ENCODE measurements around the gene NELL1. TPM values are rescaled to one million over a fixed set of nuclear protein-coding genes. Genes with fewer than 3 reads are reported as not detected.

Gene NELL1
- total and polyA plus RNA-seq, 10 donors: 0.20 TPM; not detected in 9

- H3K4me1 ChIP-seq: no peaks in the 10 kb centered on the region
- TF ChIP-seq POLR2AphosphoS5 (IDR thresholded peaks at IDR 0.05): no peak
- TF ChIP-seq POLR2A (IDR thresholded peaks at IDR 0.05): no peak
- no peak for TF ChIP-seq CTCF (IDR thresholded peaks at IDR 0.05 in 8 of 11, conservative IDR thresholded peaks at IDR 0.05 in 3 of 11)
- 61 to 78% (median 66%) methylated on average over 3 of the region's 3 CpGs for WGBS, 5 donors
- no peak overlapping the region for H3K27ac ChIP-seq
- no peak for DNase-seq
- intact Hi-C loops (cut with DNase I; ENCODE audit: low total_unique reads): no loop called here
- no peaks in the 10 kb centered on the region for H3K36me3 ChIP-seq
- no peaks in the 10 kb centered on the region for H3K9me3 ChIP-seq
- no peak overlapping the region for H3K4me3 ChIP-seq
- no peaks in the 10 kb centered on the region for H3K27me3 ChIP-seq (replicated peaks in 1 of 7)
Measured at GRCh38 chr11:20688761-20689160, 19.4 kb downstream of the NELL1 start.

DNA sequence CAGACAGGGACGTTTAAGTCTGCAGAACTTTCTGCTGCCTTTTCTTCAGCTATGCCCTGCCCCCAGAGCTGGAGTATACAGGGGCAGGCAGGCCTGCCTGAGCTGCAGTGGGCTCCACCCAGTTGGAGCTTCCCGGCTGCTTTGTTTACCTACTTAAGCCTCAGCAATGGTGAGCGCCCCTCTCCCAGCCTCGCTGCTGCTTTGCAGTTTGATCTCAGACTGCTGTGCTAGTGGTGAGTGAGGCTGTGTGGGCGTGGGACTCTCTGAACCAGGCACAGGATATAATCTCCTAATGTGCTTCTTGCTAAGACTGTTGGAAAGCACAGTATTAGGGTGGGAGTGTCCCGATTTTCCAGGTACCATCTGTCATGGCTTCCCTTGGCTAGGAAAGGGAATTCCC lies 38.5 kb downstream of the NELL1 start:
- no peak overlapping the region for H3K27ac ChIP-seq
- H3K27me3 ChIP-seq (replicated peaks in 1 of 7): no peaks in the 10 kb centered on the region
- TF ChIP-seq CTCF (IDR thresholded peaks at IDR 0.05 in 8 of 11, conservative IDR thresholded peaks at IDR 0.05 in 3 of 11): no peak
- TF ChIP-seq POLR2AphosphoS5 (IDR thresholded peaks at IDR 0.05): no peak
- no peak for TF ChIP-seq POLR2A (IDR thresholded peaks at IDR 0.05)
- no peaks in the 10 kb centered on the region for H3K4me1 ChIP-seq
- intact Hi-C loops (cut with DNase I; ENCODE audit: low total_unique reads): no loop called here
- no peaks in the 10 kb centered on the region for H3K36me3 ChIP-seq
- DNase-seq: no peak
- no peak overlapping the region for H3K4me3 ChIP-seq
- H3K9me3 ChIP-seq: peaks cover 0 to 43% (median 8%) of the 10 kb centered on the region in 8 donors
- WGBS, 5 donors: 70 to 75% (median 72%) methylated on average over 2 to 6 of the region's 6 CpGs

DNA sequence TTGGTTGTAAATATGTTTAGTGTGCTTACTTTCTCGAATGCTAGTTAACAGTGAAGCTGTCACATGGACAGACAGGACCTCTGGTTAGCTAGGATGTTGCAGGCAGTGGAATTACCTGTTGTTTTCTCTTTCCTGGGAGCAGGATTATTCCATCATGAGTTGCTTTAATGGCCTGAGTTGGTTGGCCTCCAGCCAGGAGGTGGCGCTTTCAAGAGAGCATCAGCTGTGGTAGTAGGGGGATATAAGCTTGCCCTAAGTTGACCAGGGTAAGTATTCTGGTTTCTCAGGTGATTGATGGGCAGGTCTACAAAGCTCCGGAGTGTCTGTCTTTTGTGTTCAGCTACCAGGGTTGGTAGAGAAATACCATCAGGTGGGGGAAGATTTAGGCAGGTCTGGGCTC lies 43.5 kb downstream of the NELL1 start:
- intact Hi-C loops (cut with DNase I; ENCODE audit: low total_unique reads): no loop called here
- no peak overlapping the region for H3K4me3 ChIP-seq
- no peaks in the 10 kb centered on the region for H3K27me3 ChIP-seq (replicated peaks in 1 of 7)

DNA sequence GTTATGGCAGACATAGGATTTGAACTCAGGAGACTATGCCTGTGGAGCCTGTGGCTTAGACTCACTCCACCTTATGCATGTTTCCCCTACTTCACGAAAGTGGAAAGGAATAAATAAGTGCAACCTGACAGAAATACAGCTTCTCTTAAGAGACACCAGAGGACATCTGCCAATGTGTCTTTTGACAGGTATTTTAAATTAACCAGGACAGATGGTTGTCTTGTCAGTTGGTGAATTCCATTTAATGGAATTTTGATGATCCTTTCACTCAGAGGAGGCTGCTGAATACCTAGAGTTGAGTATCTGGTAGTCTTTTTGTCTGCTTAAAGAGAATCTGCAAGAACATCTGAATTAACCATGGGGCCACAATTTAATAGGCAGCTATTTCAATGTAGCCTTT lies 46.1 kb downstream of the NELL1 start:
- DNase-seq: no peak
- intact Hi-C loops (cut with DNase I; ENCODE audit: low total_unique reads): no loop called here
- TF ChIP-seq POLR2AphosphoS5 (IDR thresholded peaks at IDR 0.05): no peak
- no peak for TF ChIP-seq POLR2A (IDR thresholded peaks at IDR 0.05)
- no peak for TF ChIP-seq CTCF (IDR thresholded peaks at IDR 0.05 in 8 of 11, conservative IDR thresholded peaks at IDR 0.05 in 3 of 11)
- no peaks in the 10 kb centered on the region for H3K36me3 ChIP-seq
- 54 to 71% (median 66%) methylated on average over 1 of the region's 1 CpG for WGBS, 5 donors
- H3K4me3 ChIP-seq: no peak overlapping the region
- no peaks in the 10 kb centered on the region for H3K27me3 ChIP-seq (replicated peaks in 1 of 7)
- H3K9me3 ChIP-seq: peaks cover 0 to 18% (median 6%) of the 10 kb centered on the region in 8 donors
- no peaks in the 10 kb centered on the region for H3K4me1 ChIP-seq
- H3K27ac ChIP-seq: no peak overlapping the region

More for the DNA sequence above, 43.5 kb downstream of the NELL1 start:
- WGBS, 5 donors: 61 to 85% (median 77%) methylated on average over 3 of the region's 3 CpGs
- TF ChIP-seq POLR2A (IDR thresholded peaks at IDR 0.05): no peak
- no peak for TF ChIP-seq POLR2AphosphoS5 (IDR thresholded peaks at IDR 0.05)
- TF ChIP-seq CTCF (IDR thresholded peaks at IDR 0.05 in 8 of 11, conservative IDR thresholded peaks at IDR 0.05 in 3 of 11): no peak
- Histone ChIP-seq H3K4me1 (no peaks in the 10 kb centered on the region), H3K27ac (no peak overlapping the region), H3K9me3 (peaks cover 0 to 32% (median 9%) of the 10 kb centered on the region in 8 donors), H3K36me3 (no peaks in the 10 kb centered on the region)
- DNase-seq: no peak

Data from spleen (tissue), 11 donors.